Esophagus muscularis mucosa (tissue), 4 donors: ENCODE results near the gene RNF180. TPM values are rescaled to one million over a fixed set of nuclear protein-coding genes. Genes with fewer than 3 reads are reported as not detected.

Source experiments
- DNase-seq: peaks from one replicate; pipeline ENCODE4 v3.0.0-alpha.2; 2017; ENCODE audit errors: extremely low spot score
- H3K27ac ChIP-seq, 4 donors: fragments of 200-600 bp; sonication (generic); replicated peaks in 1 of 4; 1 replicate in 3 of 4; 2 replicates in 1 of 4; pipeline ENCODE4 v1.5.1; 2016 to 2019; ENCODE audit warnings: mild to moderate bottlenecking in 1 of 4
- H3K27me3 ChIP-seq, 4 donors: fragments of 200-600 bp; sonication (generic); one replicate each; pipeline versions ENCODE4 v1.5.1 to v1.6.0; 2016 to 2019
- H3K36me3 ChIP-seq, 4 donors: fragments of 200-600 bp; sonication (generic); one replicate each; pipeline ENCODE4 v1.5.1; 2016 to 2019
- H3K4me1 ChIP-seq, 4 donors: fragments of 200-600 bp; sonication (generic); one replicate each; pipeline ENCODE4 v1.5.1; 2016 to 2019
- H3K4me3 ChIP-seq, 4 donors: fragments of 200-600 bp; sonication (generic); 1 replicate in 2 of 4; 2 replicates in 2 of 4; pipeline ENCODE4 v1.5.1; 2016 to 2019; ENCODE audit warnings: mild to moderate bottlenecking in 4 of 4, moderate library complexity in 1 of 4
- H3K9me3 ChIP-seq, 4 donors: fragments of 200-600 bp; sonication (generic); 1 replicate in 3 of 4; 2 replicates in 1 of 4; pipeline ENCODE4 v1.5.1; 2016 to 2019
- EP300 ChIP-seq: sonication (generic); formaldehyde crosslinking; IDR thresholded peaks from one replicate; pipeline ENCODE4 v1.6.1; 2017; ENCODE audit warnings: antibody characterized with exemption
- POLR2A ChIP-seq: fragments of 450-650 bp; IDR thresholded peaks from one replicate; pipeline ENCODE4 v1.6.1; 2017; ENCODE audit warnings: antibody characterized with exemption, moderate library complexity, mild to moderate bottlenecking, low read depth
- POLR2AphosphoS5 ChIP-seq, 2 donors: sonication (generic); formaldehyde crosslinking; IDR thresholded peaks; one replicate each; pipeline ENCODE4 v1.6.1; 2017; ENCODE audit warnings: antibody characterized with exemption in 2 of 2
- WGBS: methylation state at CpG from one replicate; pipeline ENCODE4 v1.1.5; 2018; 5-methylcytosine and 5-hydroxymethylcytosine counted together
- intact Hi-C: fragments of 100-400 bp; cut with DNase I; formaldehyde crosslinking; loops from one replicate; pipeline ENCODE4 v1.15.1; 2023
- total RNA-seq, 4 donors: library from RNA; depleted of rRNA; stranded (reverse); fragments of >200 nt; gene quantifications; one replicate each; pipeline versions ENCODE4 v1.1.0 to v1.2.1, GENCODE V29; 2016
- TF ChIP-seq, protein P1 (sequence below), 3 experiments: fragments of 200-600 bp in 2 of 3; fragments of 450-650 bp in 1 of 3; sonication (generic) in 2 of 3; IDR thresholded peaks; one replicate each; pipeline ENCODE4 v1.5.1; 2017 to 2019; ENCODE audit warnings: antibody characterized with exemption in 3 of 3, mild to moderate bottlenecking in 2 of 3, moderate library complexity in 1 of 3

Gene RNF180
- total RNA-seq, 4 donors from 2014 or later = 17.9 to 22.4 (median 21.0) TPM

DNA sequence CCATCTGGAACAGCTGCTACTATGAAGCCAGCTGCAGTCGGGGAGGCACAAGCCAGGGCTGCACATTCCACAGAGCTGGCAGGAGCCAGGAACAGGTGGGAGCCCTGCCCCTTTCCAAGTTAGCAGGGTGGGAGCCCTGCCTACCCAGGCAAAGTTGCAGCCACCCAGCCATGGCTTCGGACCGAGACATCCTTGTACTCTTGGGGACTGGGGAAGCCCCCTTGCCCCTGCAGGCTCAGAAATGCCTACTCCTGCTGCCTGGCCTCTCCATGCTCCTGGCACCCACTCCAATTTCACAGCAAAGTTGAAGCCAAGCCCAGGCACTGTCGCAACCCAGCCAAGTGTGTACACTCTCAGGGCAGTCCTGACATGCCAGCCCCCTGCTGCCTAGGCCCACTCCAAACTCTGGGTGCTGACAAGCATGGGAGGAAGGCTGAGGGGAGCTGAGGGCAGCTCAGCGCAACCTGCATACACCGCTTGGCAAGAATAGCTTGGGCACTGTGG is 165.1 kb downstream of the RNF180 start:
- TF ChIP-seq POLR2A (no peak), EP300 (no peak)
- TF ChIP-seq, protein P1, sequence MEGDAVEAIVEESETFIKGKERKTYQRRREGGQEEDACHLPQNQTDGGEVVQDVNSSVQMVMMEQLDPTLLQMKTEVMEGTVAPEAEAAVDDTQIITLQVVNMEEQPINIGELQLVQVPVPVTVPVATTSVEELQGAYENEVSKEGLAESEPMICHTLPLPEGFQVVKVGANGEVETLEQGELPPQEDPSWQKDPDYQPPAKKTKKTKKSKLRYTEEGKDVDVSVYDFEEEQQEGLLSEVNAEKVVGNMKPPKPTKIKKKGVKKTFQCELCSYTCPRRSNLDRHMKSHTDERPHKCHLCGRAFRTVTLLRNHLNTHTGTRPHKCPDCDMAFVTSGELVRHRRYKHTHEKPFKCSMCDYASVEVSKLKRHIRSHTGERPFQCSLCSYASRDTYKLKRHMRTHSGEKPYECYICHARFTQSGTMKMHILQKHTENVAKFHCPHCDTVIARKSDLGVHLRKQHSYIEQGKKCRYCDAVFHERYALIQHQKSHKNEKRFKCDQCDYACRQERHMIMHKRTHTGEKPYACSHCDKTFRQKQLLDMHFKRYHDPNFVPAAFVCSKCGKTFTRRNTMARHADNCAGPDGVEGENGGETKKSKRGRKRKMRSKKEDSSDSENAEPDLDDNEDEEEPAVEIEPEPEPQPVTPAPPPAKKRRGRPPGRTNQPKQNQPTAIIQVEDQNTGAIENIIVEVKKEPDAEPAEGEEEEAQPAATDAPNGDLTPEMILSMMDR (IDR thresholded peaks at IDR 0.05) = no peak
- H3K4me3 ChIP-seq = no peak overlapping the region
- WGBS = 97% methylated on average over 4 of the region's 6 CpGs
- H3K27me3 ChIP-seq = no peaks in the 10 kb centered on the region
- H3K27ac ChIP-seq = no peak overlapping the region
- H3K36me3 ChIP-seq = peaks cover 0 to 37% (median 4%) of the 10 kb centered on the region in 4 donors
- H3K4me1 ChIP-seq = no peaks in the 10 kb centered on the region
- DNase-seq = no peak
- peaks cover 0 to 9% (median 3%) of the 10 kb centered on the region in 4 donors for H3K9me3 ChIP-seq
- intact Hi-C loops = no loop called here

DNA sequence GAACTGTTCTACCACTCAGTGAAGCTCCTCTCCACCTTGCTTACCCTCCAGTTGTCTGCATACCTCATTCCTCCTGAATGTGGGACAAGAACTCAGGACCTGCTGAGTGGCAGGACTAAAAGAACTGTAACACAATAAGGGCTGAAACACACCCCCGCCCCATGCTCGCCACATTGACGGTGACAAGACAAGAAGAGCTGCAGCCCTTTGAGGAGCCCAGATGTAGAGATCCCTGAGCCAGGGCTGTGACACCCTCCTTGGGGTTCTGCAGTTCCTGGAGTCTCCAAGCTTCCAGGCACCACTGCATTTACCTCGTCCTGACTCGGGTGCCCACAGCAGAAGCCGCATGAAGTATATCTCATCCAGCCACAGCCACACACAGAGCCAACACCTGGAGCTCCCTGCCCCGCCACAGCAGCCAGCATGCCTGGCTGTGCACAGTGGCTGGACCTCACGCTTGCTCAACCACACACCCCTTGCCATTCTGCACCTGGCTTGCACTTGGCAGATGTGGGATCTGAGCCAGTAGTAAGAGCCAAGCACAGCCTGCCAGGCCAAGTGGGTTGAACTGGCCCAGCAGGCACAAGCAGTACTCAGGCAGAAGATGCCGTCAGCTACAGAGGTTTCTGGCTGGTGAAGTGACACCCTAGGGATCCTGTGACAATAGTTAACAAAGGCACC is 166.1 kb downstream of the RNF180 start:
- Histone ChIP-seq H3K9me3 (peaks cover 0 to 2% (median under 1%) of the 10 kb centered on the region in 4 donors), H3K36me3 (peaks cover 0 to 28% (median 4%) of the 10 kb centered on the region in 4 donors), H3K27ac (no peak overlapping the region), H3K4me3 (no peak overlapping the region), H3K4me1 (no peaks in the 10 kb centered on the region), H3K27me3 (no peaks in the 10 kb centered on the region)
- TF ChIP-seq, protein P1 (IDR thresholded peaks at IDR 0.05) = no peak
- TF ChIP-seq POLR2A (no peak), POLR2AphosphoS5 (IDR thresholded peaks at IDR 0.05) (no peak), EP300 (no peak)
- intact Hi-C loops = no loop called here
- 80% methylated on average over 9 of the region's 9 CpGs for WGBS
- DNase-seq = no peak

DNA sequence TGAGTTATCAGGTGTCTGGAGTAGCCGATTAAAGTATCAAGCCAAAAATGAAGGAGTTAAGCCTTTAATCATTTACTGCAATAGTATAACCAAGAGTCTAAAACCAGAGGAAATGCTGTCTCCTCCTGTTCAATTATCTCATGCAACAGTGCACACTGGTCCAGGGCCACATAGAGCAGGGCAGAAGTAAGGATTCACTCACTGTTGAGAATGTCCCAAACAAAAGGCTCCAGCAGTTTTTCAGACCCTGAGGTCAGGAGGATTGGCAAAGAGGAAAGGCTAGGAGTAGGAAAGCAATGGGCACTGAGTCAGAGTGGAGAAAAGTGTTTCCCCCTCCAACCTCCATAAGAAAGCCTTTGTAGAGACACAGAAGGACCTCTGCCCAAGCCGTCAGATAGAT is 168.2 kb downstream of the RNF180 start:
- no peak overlapping the region for H3K27ac ChIP-seq
- no peak for DNase-seq
- TF ChIP-seq EP300 (no peak), POLR2AphosphoS5 (IDR thresholded peaks at IDR 0.05) (no peak), POLR2A (no peak)
- TF ChIP-seq, protein P1 (IDR thresholded peaks at IDR 0.05) = no peak
- no peaks in the 10 kb centered on the region for H3K4me1 ChIP-seq
- no peaks in the 10 kb centered on the region for H3K27me3 ChIP-seq
- H3K9me3 ChIP-seq = no peaks in the 10 kb centered on the region
- WGBS = 88% methylated on average over 2 of the region's 2 CpGs
- peaks cover 0 to 20% (median 4%) of the 10 kb centered on the region in 4 donors for H3K36me3 ChIP-seq
- intact Hi-C loops = no loop called here
- H3K4me3 ChIP-seq = no peak overlapping the region

DNA sequence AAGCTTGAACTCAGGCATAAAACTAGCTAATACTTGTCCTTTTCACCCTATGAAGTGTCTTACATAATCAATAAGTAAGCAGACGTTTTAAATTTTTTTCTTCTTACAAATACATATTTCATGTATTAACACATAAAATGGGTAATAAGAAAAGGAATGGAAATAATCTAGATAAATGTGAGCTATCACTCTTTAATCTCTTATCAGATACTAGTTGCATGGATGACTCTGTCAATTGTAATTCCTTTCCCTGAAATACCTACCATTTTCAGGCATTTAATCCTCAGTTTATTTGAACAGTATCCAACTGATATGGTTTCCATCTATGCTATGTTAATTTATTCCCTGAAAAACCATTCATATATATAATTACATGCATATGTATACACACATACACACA is 174.1 kb downstream of the RNF180 start:
- intact Hi-C loops = no loop called here
- TF ChIP-seq POLR2AphosphoS5 (IDR thresholded peaks at IDR 0.05) (no peak), POLR2A (no peak)
- Histone ChIP-seq H3K27me3 (no peaks in the 10 kb centered on the region), H3K27ac (no peak overlapping the region), H3K4me3 (no peak overlapping the region), H3K4me1 (no peaks in the 10 kb centered on the region), H3K9me3 (peaks cover 0 to 8% (median 0%) of the 10 kb centered on the region in 4 donors), H3K36me3 (no peaks in the 10 kb centered on the region)
- WGBS = 68% methylated on average over 1 of the region's 1 CpG
- DNase-seq = no peak

DNA sequence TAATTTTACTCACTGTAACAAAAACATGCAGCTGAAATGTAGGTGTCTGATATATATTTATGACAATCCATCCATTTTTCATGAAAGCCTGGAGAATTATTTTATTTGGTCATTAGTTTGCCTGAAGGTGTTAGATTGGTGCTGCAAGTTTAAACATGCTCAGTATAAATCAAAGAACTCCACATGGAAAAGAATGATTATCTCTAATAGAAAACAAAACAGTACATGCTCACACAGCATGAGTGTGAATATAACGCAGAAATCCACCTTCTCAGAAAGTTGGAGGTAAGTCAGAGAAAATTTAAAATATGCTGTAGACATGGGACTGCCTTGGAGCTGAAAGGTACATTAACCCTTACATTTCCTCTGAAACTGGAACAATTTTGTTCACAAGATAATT is 174.7 kb downstream of the RNF180 start:
- no peaks in the 10 kb centered on the region for H3K36me3 ChIP-seq
- 59% methylated on average over 1 of the region's 1 CpG for WGBS
- TF ChIP-seq, protein P1 (IDR thresholded peaks at IDR 0.05) = no peak
- TF ChIP-seq POLR2AphosphoS5 (IDR thresholded peaks at IDR 0.05) = no peak
- no peak for TF ChIP-seq EP300
- TF ChIP-seq POLR2A = no peak
- intact Hi-C loops = no loop called here
- no peaks in the 10 kb centered on the region for H3K4me1 ChIP-seq
- H3K27ac ChIP-seq = no peak overlapping the region
- no peak overlapping the region for H3K4me3 ChIP-seq
- no peaks in the 10 kb centered on the region for H3K27me3 ChIP-seq
- H3K9me3 ChIP-seq = peaks cover 0 to 8% (median 0%) of the 10 kb centered on the region in 4 donors
- no peak for DNase-seq
